Thyroid gland (tissue), 4 donors: Measurements from ENCODE around the gene MAP7D1. TPM values are rescaled to one million over a fixed set of nuclear protein-coding genes. Genes with fewer than 3 reads are reported as not detected.
A peak's percentile ranks its signal among the peaks of the same experiment; 100 is the strongest.

Source experiments
- DNase-seq, 2 donors: peaks; one replicate each; pipeline ENCODE4 v3.0.0-alpha.2; 2019
- H3K27ac ChIP-seq, 3 donors: fragments of 200-600 bp; sonication (generic); 1 replicate in 2 of 3; 2 replicates in 1 of 3; pipeline ENCODE4 v1.5.1; 2016 to 2019; ENCODE audit warnings: mild to moderate bottlenecking in 1 of 3, moderate library complexity in 1 of 3
- H3K27me3 ChIP-seq: fragments of 200-600 bp; sonication (generic); one replicate; pipeline ENCODE4 v1.5.1; 2019
- H3K36me3 ChIP-seq, 2 donors: fragments of 200-600 bp; sonication (generic); one replicate each; pipeline ENCODE4 v1.5.1; 2016 to 2019
- H3K4me1 ChIP-seq, 2 donors: fragments of 200-600 bp; sonication (generic); one replicate each; pipeline ENCODE4 v1.5.1; 2017 to 2019
- H3K4me3 ChIP-seq, 3 donors: fragments of 200-600 bp; sonication (generic); replicated peaks in 1 of 3; 1 replicate in 2 of 3; 2 replicates in 1 of 3; pipeline ENCODE4 v1.5.1; 2016; ENCODE audit warnings: mild to moderate bottlenecking in 1 of 3
- H3K9me3 ChIP-seq: fragments of 200-600 bp; sonication (generic); one replicate; pipeline ENCODE4 v1.5.1; 2017
- POLR2A ChIP-seq, 2 donors: fragments of 450-650 bp; IDR thresholded peaks; one replicate each; pipeline ENCODE4 v1.6.1; 2017; ENCODE audit warnings: antibody characterized with exemption in 2 of 2, mild to moderate bottlenecking in 2 of 2, moderate library complexity in 1 of 2
- WGBS, 2 donors: methylation state at CpG; one replicate each; pipeline ENCODE4 v1.1.5; 2017; 5-methylcytosine and 5-hydroxymethylcytosine counted together
- intact Hi-C: fragments of 100-400 bp; cut with DNase I; formaldehyde crosslinking; loops from one replicate; pipeline ENCODE4 v1.15.1; 2023
- total RNA-seq, 4 donors: library from RNA; depleted of rRNA; stranded (reverse); fragments of >200 nt; gene quantifications; one replicate each; pipeline ENCODE4 v1.2.3, GENCODE V29; 2016
- TF ChIP-seq, protein P1 (sequence below), 6 experiments: fragments of 200-600 bp in 3 of 6; fragments of 450-650 bp in 3 of 6; sonication (generic) in 3 of 6; IDR thresholded peaks; one replicate each; pipeline ENCODE4 v1.5.1; 2016 to 2019; ENCODE audit warnings: antibody characterized with exemption in 6 of 6, mild to moderate bottlenecking in 2 of 6, inconsistent platforms in 1 of 6, moderate library complexity in 1 of 6

Gene MAP7D1
- total RNA-seq, 4 donors from 2014 or later = 63.6 to 75.0 (median 68.7) TPM

DNA sequence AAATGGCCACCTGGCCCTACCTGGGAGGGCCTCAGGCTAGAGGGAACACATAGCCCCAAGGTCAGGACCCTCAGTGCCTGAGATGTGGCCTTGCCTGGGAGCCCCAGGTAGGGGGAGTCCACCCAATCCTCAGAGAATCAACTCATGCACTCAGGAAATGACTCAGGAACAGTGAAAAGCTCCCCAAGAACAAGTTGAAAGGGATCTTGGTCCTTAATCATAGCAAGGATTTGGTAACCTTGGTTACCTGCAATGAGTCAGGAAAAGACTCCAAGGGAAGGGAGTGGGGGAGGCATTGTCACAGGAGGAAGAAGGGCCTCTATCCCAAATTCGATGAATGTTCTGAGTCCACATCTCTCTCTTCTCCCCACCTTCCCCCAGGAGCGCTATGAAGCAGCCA lies 17.0 kb downstream of the MAP7D1 start:
- no peak overlapping the region for H3K4me3 ChIP-seq

DNA sequence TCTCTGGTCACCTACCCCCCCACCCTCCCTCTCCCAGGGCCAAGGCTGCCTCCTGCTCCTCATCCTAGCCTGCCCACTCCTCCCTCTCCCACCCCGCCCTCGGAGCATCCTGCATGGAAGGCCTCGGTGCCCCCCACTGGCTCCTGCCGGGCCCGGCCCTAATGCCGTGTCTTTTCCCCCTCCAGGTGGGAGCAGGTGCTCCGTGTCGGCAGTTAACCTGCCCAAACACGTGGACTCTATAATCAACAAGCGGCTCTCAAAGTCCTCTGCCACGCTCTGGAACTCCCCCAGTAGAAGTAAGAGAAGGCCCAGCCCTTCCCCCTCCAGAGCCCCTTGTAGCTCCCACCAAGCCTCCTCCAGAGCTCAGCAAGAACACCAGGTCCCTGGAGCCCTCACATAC lies 18.8 kb downstream of the MAP7D1 start:
- Histone ChIP-seq H3K4me3 (no peak overlapping the region), H3K9me3 (no peaks in the 10 kb centered on the region), H3K27me3 (no peaks in the 10 kb centered on the region), H3K27ac (peak overlapping the region; percentile 61 to 85 (median 63)), H3K36me3 (peaks cover 75 to 81% of the 10 kb centered on the region in 2 donors), H3K4me1 (peaks cover 34 to 38% of the 10 kb centered on the region in 2 donors)
- WGBS, 2 donors = 28 to 42% methylated on average over 11 of the region's 11 CpGs
- intact Hi-C loops = no loop called here
- DNase-seq = peak; percentile 75 to 76
- TF ChIP-seq, protein P1, sequence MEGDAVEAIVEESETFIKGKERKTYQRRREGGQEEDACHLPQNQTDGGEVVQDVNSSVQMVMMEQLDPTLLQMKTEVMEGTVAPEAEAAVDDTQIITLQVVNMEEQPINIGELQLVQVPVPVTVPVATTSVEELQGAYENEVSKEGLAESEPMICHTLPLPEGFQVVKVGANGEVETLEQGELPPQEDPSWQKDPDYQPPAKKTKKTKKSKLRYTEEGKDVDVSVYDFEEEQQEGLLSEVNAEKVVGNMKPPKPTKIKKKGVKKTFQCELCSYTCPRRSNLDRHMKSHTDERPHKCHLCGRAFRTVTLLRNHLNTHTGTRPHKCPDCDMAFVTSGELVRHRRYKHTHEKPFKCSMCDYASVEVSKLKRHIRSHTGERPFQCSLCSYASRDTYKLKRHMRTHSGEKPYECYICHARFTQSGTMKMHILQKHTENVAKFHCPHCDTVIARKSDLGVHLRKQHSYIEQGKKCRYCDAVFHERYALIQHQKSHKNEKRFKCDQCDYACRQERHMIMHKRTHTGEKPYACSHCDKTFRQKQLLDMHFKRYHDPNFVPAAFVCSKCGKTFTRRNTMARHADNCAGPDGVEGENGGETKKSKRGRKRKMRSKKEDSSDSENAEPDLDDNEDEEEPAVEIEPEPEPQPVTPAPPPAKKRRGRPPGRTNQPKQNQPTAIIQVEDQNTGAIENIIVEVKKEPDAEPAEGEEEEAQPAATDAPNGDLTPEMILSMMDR (IDR thresholded peaks at IDR 0.05) = no peak
- no peak for TF ChIP-seq POLR2A (IDR thresholded peaks at IDR 0.05)

More for the DNA sequence above, 17.0 kb downstream of the MAP7D1 start:
- Histone ChIP-seq H3K36me3 (peaks cover 58 to 63% of the 10 kb centered on the region in 2 donors), H3K27ac (peak overlapping the region in 1 of 3 donors; percentile 5), H3K4me1 (peaks cover 43 to 51% of the 10 kb centered on the region in 2 donors), H3K9me3 (no peaks in the 10 kb centered on the region), H3K27me3 (no peaks in the 10 kb centered on the region)
- no peak for DNase-seq
- intact Hi-C loops = no loop called here
- no peak for TF ChIP-seq POLR2A (IDR thresholded peaks at IDR 0.05)
- TF ChIP-seq, protein P1 (IDR thresholded peaks at IDR 0.05) = no peak
- WGBS, 2 donors = 93 to 98% methylated on average over 2 of the region's 2 CpGs

DNA sequence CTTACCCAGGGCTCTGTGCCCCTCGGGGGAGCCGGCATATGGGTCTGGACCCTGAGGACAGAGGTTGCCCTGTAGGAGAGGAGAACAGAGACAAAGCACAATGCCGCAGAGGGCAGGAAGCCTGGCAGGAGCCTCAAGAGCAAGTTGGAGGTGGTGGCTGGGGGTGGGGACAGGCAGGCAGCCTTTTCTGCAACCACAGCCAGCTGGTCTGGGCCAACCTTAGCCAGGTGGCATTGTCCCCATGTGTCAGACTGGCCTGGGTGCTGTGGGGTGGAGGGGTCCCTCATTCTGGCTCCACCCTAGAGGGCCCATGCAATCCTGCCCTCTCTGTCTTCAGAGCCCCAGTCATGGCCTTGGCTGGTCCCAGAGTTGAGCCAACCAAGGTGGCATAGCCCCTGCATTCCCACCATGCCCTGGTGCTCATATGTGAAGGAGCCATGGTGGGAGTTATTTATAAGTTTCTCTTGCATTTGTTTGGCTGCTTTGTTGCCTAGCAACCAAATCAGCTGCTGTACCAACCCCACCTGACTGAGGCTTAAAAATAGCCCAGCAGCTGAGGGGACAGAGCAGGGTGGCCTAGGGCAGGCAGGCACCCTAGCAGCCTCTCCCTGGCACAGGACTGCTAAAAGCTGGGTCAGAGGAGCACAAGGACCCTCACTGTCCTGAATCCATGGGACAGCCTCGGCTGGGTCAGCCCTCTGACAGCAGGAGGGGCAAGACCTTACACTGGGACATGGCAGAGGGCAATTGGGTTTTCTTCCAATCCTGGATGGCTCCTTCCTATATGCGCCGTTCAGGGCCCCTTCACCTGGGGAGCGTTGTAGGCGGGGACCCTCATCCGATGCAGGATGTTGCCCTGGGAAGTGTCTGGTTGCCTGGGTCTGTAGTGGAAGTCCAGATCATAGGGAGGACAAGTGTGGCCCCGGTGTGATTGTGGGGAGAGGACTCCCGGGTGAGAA lies 19.5 kb downstream of the MAP7D1 start:
- Histone ChIP-seq H3K4me1 (peaks cover 27 to 31% of the 10 kb centered on the region in 2 donors), H3K27ac (peak overlapping the region; percentile 60 to 85 (median 63)), H3K4me3 (no peak overlapping the region), H3K9me3 (no peaks in the 10 kb centered on the region), H3K36me3 (peaks cover 82 to 88% of the 10 kb centered on the region in 2 donors), H3K27me3 (no peaks in the 10 kb centered on the region)
- DNase-seq = peak; percentile 62 to 65
- TF ChIP-seq, protein P1 (IDR thresholded peaks at IDR 0.05) = no peak
- no peak for TF ChIP-seq POLR2A (IDR thresholded peaks at IDR 0.05)
- intact Hi-C loops = no loop called here
- WGBS, 2 donors = 72 to 77% methylated on average over 6 to 11 of the region's 11 CpGs

DNA sequence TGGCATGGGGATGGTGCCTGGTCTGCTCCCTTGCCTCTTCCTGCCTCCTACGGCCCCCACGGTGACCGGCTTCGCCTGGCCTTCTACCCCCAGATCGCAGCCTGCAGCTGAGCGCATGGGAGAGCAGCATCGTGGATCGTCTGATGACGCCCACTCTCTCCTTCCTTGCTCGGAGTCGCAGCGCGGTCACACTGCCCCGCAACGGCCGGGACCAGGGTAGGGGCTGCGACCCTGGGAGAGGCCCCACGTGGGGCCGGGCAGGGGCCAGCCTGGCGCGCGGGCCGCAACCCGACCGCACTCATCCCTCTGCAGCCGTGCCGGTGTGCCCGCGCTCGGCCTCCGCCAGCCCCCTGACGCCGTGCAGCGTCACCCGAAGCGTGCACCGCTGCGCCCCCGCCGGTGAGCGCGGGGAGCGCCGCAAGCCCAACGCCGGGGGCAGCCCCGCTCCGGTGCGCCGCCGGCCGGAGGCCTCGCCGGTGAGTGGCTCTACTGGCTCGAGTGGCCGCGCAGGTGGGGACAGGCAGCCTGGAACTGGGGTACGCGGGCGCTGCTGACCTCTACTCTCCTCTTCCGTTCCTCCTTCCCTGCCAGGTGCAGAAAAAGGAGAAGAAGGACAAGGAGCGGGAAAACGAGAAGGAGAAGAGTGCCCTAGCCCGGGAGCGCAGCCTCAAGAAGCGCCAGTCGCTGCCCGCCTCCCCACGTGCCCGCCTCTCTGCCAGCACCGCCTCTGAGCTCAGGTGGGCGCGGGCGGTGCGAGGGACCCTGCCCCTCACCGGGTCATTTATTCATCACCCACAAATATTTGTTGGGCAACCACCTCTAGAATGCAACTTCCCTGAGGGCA lies 20.4 kb downstream of the MAP7D1 start:
- TF ChIP-seq, protein P1 (IDR thresholded peaks at IDR 0.05) = no peak
- TF ChIP-seq POLR2A (IDR thresholded peaks at IDR 0.05) = no peak
- H3K27ac ChIP-seq = no peak overlapping the region
- peaks cover 84 to 90% of the 10 kb centered on the region in 2 donors for H3K36me3 ChIP-seq
- no peak for DNase-seq
- no peak overlapping the region for H3K4me3 ChIP-seq
- peaks cover 18 to 22% of the 10 kb centered on the region in 2 donors for H3K4me1 ChIP-seq
- intact Hi-C loops = no loop called here
- 87 to 90% methylated on average over 47 to 54 of the region's 76 CpGs for WGBS, 2 donors
- no peaks in the 10 kb centered on the region for H3K27me3 ChIP-seq
- H3K9me3 ChIP-seq = no peaks in the 10 kb centered on the region
